A549 (cell line): ENCODE results near the gene ACACA.

ENCODE experiments used
- EHMT2 ChIP-seq: fragments of 200-600 bp; sonication (generic); IDR thresholded peaks from 2 replicates; pipeline ENCODE4 v1.6.1; 2016; ENCODE audit warnings: antibody characterized with exemption, low read depth, mild to moderate bottlenecking, moderate library complexity
- EP300 ChIP-seq, 2 experiments: fragments of >200 bp; sonication (Bioruptor Twin); formaldehyde crosslinking; IDR thresholded peaks; 2 replicates in 1 of 2; 3 replicates in 1 of 2; pipeline ENCODE4 v1.6.1; 2016 to 2017
- MAZ ChIP-seq: fragments of 150-350 bp; IDR thresholded peaks from 2 replicates; pipeline ENCODE4 v1.6.1; 2014; ENCODE audit warnings: antibody characterized with exemption, low read depth, low read length, borderline replicate concordance
- POLR2AphosphoS2 ChIP-seq: conservative IDR thresholded peaks from 2 replicates; pipeline ENCODE4 v1.6.1; 2012; ENCODE audit warnings: low read length, improper control_type of control experiment, inconsistent platforms
- SREBF2 ChIP-seq: fragments of 450-650 bp; IDR thresholded peaks from 2 replicates; pipeline ENCODE4 v1.6.1; 2014; ENCODE audit warnings: mild to moderate bottlenecking, moderate library complexity
- TP53 ChIP-seq: fragments of 250-450 bp; sonication (Bioruptor Pico); IDR thresholded peaks from 2 replicates; pipeline ENCODE4 v1.5.0; 2021; ENCODE audit warnings: mild to moderate bottlenecking, moderate library complexity
- ZNF302 ChIP-seq: fragments of 250-450 bp; sonication (Bioruptor Pico); IDR thresholded peaks from 2 replicates; pipeline ENCODE4 v1.9.0; 2021; ENCODE audit warnings: inconsistent platforms, mild to moderate bottlenecking, moderate library complexity
- TF ChIP-seq, protein P1 (sequence below): fragments of >200 bp; sonication (Bioruptor Twin); formaldehyde crosslinking; IDR thresholded peaks from 3 replicates; pipeline ENCODE4 v1.5.1; 2016

DNA sequence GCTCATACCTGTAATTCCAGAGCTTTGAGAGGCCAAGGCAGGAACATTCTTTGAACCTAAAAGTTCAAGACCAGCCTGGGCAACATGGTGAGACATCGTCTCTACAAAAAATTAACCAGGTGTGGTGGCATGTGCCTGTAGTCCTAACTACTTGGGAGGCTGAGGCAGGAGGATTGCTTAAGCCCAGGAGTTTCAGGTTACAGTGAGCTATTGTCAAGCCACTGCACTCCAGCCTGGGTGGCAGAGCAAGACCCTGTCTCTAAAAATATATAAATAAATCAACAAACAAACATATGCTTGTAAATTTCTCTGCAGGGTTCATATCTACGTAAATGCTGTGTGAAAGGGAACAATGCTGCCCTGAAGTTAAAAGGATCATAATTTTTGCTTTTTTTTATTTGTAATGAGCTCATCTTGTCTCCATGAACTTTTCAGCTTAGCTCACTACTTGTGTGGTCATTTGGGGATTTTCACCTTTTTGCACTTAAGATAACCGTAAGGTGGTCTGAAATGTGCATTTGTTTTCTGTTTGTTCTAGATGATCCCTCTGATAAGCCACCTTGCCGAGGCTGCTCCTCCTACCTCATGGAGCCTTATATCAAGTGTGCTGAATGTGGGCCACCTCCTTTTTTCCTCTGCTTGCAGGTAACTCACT lies 16.5 kb upstream of the ACACA start:
- no peak for TF ChIP-seq EP300 (IDR thresholded peaks at IDR 0.05)
- no peak for TF ChIP-seq POLR2AphosphoS2
- TF ChIP-seq, protein P1, sequence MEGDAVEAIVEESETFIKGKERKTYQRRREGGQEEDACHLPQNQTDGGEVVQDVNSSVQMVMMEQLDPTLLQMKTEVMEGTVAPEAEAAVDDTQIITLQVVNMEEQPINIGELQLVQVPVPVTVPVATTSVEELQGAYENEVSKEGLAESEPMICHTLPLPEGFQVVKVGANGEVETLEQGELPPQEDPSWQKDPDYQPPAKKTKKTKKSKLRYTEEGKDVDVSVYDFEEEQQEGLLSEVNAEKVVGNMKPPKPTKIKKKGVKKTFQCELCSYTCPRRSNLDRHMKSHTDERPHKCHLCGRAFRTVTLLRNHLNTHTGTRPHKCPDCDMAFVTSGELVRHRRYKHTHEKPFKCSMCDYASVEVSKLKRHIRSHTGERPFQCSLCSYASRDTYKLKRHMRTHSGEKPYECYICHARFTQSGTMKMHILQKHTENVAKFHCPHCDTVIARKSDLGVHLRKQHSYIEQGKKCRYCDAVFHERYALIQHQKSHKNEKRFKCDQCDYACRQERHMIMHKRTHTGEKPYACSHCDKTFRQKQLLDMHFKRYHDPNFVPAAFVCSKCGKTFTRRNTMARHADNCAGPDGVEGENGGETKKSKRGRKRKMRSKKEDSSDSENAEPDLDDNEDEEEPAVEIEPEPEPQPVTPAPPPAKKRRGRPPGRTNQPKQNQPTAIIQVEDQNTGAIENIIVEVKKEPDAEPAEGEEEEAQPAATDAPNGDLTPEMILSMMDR, result no peak
- TF ChIP-seq EHMT2, result no peak
- no peak for TF ChIP-seq TP53 (CRISPR knock-in tag)
- TF ChIP-seq SREBF2, result no peak
- no peak for TF ChIP-seq MAZ
- no peak for TF ChIP-seq ZNF302 (CRISPR knock-in tag)
